HG02884 (cell line): ENCODE measurements around the gene KRT20.

Experiments
- ATAC-seq: cut with Tn5 transposase; IDR thresholded peaks from one replicate; pipeline ENCODE4 v1.9.1; 2021; ENCODE audit warnings: mild to moderate bottlenecking, moderate library complexity; ENCODE audit not compliant: unreplicated experiment

The KRT20 gene

DNA sequence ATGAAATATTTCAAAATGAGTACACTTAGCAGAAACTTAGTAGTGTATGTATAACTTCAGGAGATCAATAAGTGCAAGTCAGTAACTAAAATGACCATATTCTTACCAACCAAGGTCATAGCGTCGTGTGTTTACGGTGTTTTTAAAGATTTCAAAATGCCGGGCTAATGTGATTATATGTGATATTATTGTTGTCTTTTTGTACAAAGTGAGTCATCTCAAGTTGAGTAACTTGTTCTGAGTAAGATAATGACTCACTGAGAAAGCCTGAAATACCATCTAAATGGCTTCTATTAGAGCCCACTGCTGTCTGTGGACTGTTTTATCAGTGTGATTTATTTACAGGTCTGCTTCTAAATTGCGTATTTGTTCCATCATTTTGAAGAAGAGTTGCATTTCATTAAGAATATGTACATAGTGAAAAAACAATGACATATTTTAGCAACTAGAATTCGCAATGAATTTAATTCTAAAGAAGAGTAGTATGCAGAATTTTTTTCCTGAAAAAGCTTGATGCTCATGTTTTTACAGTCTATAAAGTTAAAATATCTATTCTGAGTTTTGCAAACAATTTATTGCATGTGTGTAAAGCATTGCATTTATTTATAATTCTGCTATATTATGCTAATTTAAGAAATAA, 30.7 kb downstream of the KRT20 start:
- no peak for ATAC-seq

DNA sequence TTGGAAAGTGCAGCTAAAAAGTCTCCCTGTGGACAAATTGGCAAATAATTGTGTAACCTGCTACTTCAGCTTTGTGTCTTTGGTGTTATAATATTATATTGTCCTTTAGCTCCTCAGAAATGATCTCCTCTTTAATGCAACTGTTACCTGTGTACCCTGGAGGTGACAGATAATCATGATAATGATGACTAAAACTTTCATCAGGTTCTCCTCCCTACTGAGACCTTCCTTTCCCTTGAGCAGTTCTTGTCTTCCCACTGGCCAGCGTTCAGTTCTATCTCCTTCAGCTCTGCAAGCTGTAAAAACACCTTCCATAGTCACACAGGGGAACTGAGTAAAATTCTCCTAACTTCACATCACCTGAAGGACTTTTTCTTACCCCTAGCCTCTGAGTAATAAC, 32.7 kb downstream of the KRT20 start:
- ATAC-seq = no peak

DNA sequence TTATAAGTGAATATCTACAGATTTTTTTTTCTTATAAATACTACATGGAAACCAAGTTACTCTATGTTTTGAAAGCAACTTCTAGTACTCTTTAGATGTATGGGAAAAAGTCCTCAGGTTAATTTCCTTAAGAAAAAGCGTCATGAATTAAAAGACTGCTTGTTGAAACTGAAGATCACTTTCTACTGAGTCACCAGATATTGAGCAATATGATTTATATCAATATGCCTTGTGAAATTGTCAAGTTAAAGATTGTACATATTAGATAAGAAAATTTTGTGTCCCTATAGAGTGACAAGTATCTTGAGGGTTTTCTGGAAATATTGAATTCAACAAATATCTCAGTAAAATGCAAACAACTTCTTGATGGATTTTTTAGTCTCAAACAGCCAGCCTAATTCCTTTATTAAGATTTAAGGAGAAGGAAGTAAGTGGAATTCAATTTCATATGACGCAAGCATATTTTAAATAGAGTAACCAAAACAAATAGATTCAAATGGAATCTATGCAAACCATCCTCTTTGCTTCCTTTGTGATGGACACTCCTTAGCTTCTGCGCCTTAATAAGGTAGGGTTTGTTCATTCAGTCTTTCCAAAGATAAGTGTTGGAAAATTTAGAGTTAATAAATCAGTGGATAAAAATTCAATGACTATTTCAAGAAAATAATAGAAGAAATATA, 34.6 kb downstream of the KRT20 start:
- ATAC-seq = no peak

DNA sequence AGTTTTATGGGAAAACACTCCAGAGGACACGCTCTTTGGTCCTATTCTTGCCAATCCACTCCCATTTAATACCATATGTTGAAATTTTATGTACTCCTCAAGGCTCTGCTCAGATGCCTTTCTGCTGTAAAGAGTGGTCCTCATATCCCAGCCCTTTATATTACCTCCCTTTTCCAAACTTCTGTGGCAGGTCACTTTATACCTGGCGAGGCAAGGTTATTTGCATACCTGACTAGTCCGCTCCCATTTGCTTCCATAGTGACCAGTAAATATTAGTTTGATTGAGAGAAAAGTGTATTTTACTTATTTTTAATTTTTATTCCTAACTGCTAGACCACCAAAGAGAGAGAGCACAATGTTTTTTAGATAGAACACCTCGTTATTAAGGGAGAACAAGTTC, 35.3 kb downstream of the KRT20 start:
- ATAC-seq = no peak

DNA sequence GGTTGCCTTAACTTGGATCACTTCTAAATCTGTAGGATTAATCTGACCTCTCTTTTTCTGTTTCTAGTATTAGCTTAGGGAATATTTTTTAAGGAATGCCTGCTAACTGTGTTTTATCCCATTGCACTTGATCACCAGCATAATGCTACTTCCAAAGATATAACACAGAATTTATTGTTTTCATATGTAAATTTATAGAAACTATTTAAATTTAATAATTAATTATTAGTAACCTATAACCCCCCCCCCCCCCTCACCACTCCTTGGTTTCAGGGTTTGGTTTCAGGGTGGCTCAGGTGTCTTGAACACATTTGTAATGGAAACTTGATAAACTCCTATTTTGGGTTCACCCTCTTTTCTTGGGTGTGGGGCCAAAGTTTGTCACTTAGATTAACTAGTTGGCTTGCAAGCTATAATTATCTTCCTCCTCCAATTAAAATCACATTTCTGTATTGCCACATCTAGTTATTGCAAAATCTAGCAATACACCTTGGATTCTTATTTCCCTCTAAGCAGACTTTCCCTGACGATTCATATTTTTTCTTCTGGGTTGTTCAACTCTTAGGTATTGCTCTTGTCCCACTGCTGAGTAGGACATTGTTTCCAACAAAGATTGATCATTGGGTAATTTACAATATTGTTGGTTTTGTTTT, 36.3 kb downstream of the KRT20 start:
- ATAC-seq = no peak

DNA sequence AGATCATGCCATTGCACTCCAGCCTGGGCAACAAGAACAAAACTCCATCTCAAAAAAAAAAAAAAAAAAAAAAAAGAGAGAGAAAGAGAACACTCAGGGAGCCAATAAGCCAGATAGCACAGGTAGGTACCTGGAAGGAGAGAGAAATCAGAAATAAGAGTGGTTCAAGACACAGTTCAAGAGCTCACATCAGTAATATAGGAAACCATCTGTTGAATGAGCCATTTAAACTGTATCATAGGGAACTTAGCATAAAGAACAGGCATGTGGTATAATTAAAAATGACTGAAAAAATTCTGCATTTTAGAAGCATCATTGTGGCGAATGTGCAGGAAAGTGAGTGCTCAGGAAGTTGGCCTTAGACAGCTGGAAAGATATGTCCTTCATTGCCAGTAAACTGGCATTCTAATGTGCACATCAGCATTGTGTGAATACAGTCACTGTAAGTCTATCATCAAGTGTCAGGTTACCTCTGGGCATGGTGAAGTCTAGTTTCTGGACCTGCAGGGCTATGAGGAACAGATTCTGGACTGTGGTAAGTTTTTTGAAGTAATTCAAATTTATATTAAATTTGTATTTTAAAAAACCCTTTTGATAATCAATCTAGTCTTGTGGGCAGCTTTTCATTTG, 38.4 kb downstream of the KRT20 start:
- ATAC-seq = no peak

DNA sequence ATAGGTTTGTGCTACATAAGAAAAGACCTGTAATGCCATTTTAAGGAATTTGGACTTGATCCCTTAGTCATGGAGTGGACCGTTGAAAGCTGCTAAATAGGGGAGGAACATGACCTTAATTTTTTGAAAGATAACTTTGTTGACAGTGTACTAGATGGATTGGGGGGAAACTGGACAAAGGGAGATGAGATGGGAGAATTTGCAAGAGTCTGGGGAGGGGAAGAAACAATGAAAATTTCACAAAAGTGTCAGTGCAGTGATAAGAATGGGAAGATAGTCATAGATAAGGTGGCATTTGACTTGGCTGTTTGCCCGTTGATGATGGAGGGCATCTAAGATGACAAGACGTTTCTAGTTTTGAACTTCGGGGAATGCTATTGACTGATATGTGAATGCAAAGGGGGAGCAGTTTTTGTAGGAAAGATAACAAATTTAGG, 40.4 kb downstream of the KRT20 start:
- ATAC-seq = no peak

DNA sequence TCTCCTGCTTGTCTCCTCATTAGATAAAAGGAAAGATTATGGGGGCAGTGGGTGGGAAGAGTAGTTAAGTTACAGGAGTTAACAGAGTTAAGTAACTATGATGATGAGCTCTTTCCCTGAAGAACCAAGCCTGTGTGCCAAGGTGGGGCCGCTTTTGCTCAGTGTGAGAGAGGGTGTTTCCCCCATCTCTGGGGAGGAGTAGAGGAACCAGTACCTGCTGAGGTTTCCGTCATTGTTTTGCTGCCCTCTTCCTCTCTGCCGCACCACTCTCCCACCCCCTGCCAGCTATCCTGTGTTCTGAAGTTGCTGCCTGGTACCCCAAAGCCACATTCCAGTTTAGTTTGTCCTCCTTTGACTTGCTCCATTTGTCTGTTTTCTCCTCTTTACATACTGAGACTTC, 41.8 kb downstream of the KRT20 start:
- ATAC-seq = no peak

DNA sequence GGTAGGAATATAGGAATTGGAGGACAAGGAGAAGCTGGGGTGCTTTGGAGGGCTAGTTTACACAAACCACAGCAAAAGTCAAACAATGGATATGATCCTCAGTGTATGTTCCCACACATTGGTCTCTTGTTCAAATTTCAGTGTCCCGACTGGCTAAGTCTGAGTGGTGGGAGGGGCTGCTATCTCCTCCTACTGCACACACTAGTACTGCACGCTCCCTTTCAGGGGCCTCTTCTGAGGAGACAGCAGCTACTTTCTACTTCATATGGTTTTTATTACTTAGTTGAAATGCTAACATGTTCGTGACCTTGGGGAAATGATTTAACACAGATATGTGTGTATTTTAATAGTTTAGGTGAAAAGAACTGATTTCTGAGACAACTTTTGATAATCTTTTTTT, 43.8 kb downstream of the KRT20 start:
- no peak for ATAC-seq

DNA sequence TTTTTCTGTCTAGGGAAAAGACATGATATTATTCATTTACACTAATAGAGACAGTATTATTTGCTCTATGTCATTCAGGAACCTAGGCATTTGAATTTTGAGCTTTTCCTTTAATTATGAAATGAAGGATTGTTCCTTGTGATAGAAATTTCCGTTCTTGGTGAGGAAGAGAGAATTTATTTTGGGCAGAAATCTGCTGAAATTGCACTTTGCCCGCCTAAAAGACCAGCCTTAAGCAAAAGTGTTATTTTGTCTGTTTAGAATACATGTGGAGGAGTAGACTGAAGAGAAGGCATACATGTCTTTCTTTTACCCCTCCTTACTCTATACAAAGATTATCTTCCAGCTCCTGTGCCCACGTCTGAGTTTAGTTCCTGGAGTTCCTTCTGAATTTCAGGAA, 45.8 kb downstream of the KRT20 start:
- ATAC-seq = no peak

DNA sequence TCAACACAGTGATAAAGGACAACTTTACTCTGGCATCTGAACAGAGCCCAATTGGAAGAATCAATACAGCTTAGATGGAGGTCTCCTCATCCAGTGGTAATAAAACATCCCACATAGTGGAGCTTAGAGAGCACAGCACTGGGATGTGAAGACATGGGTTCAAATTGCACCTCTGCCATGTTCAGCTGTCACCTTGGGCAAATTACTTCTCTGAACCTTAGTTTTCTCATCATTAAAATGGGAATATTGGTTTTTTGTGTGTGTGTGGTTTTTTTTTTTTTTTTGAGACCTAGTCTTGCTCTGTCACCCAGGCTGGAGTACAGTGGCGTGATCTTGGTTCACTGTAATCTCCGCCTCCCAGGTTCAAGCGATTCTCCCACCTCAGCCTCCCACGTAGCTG, 49.0 kb downstream of the KRT20 start:
- no peak for ATAC-seq

DNA sequence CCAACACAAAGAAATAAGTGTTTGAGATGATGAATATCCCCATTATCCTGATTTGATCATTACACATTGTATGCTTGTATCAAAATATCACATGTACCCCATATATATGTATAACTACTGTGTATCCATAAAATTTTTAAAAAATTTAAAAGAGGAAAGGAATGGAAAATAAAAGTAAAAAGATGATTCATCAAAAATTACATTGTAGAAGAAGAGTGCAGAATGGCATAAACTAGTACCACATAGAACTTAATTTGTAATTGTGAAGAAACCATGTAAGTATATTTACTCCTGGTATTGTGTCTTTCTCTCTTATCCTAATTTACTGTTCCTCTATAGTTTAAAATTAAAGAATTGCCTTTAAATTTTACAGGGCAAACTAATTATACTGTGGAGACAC, 51.2 kb downstream of the KRT20 start:
- no peak for ATAC-seq

DNA sequence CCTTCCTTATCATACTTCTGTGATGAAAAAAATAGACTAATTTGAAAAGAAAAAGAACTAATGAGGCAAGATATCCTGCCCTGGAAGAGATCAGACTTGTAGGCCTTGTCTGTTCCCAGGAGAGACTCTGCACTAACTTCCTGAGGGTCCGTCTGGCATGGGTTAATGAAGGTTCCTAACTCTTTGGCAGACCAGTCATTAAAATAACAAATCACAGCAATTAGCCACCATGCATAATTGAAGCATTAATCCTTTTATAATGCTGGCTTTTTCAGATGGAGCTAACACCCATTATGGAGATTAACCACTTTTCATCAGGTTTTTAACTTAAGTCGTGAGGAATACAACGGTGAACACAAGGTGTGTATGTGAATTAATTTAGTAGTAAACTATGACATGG, 52.2 kb downstream of the KRT20 start:
- ATAC-seq = no peak

DNA sequence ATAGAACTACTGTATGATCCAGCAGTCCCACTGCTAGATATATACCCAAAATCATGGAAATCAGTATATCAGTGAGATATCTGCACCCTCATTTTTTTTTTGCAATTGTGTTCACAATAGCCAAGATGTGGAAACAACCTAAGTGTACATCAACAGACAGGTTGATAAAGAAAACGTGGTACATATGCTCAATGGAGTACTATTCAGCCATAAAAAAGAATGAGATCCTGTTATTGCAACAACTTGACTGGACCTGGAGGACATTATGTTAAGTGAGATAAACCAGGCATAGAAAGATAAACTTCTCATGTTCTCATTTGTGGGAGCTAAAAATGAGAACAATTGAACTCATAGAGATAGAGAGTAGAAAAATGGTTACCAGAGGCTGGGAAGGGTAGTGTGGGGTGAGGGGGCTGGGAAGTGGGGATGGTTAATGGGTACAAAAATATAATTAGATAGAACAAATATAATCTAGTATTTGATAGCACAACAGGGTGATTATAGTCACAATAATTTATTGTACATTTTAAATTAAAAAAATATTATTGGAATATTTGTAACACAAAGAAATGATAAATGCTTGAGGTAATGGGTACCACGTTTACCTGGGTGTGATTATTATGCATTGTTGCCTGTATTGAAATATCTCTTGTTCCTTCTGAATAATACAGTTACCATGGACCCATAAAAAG, 54.8 kb downstream of the KRT20 start:
- no peak for ATAC-seq

DNA sequence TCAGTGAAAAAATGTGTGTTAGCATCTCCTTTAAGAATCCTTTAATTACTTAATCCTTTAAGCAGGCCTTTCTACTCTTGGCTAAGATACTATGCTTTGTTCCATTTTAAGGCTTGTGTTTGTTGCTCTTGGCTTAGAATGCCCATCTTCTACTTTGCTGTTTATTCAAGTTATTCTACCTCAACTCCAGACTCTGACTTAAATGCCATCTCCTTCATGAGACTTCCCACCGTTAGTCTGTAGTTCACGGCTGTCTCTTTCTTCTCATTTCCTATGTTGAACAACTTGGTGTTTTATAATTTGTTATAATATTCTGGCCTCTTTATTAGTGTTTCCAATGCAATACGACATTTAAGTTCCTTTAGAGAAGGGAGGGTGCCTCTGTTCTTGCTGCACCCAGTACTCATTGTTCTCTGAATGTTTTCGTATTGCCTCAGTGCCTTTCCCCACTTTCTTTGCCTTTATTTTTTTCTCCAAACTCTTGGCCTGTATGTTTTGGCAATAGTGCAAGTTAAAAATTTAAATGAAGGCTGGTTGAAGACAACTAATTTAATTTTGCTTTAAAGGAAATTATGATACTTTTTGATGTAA, 56.5 kb downstream of the KRT20 start:
- ATAC-seq = no peak

DNA sequence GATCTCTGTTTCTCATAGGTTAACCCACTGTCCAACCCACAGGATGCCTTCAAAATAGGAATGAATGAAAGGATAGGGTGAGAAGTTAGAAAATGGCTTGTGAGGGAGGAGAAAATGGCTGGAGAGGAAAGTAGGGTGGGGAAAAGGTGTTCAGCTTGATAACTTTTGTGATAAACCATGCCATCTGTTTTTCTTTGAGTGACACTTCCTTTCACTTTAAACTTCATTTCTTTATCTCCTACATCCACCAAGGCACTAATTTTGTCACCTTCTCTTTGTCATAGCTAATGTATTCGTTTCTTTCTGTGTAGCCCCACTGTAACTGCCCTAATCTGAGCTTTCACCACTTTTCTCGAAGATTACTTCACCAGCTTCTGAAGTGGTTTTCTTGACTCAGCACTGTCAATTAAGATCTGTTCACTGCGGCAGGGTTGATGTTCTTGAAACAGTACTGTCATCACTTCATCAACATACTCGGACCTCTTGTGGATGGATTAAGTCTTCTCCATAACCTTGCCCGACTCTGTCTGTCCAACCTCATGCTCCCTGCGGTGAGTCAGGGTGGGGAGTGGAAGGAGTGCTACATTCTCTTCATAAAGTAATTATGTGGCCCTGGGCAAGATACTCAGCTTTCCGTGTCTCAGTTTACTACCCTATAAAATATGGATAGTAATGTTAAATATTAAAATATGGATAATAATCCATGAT, 57.1 kb downstream of the KRT20 start:
- ATAC-seq = no peak
